Cardiac fibroblast (primary cell): ENCODE data around the gene SLC5A1.

Experiments
- DNase-seq, 2 donors: peaks; one replicate each; pipeline versions ENCODE4 v3.0.0 to v3.0.0-alpha.2; 2010; ENCODE audit warnings: low read depth in 2 of 2
- H3K4me3 ChIP-seq, 2 donors: replicated peaks in 1 of 2; 1 replicate in 1 of 2; 2 replicates in 1 of 2; pipeline ENCODE4 v1.5.1; 2011; ENCODE audit warnings: low read depth in 2 of 2, low read length in 2 of 2, mild to moderate bottlenecking in 2 of 2, moderate library complexity in 1 of 2
- CTCF ChIP-seq: IDR thresholded peaks from one replicate; pipeline ENCODE4 v1.5.1; 2011; ENCODE audit warnings: low read depth, mild to moderate bottlenecking, low read length, inconsistent platforms

Gene SLC5A1

DNA sequence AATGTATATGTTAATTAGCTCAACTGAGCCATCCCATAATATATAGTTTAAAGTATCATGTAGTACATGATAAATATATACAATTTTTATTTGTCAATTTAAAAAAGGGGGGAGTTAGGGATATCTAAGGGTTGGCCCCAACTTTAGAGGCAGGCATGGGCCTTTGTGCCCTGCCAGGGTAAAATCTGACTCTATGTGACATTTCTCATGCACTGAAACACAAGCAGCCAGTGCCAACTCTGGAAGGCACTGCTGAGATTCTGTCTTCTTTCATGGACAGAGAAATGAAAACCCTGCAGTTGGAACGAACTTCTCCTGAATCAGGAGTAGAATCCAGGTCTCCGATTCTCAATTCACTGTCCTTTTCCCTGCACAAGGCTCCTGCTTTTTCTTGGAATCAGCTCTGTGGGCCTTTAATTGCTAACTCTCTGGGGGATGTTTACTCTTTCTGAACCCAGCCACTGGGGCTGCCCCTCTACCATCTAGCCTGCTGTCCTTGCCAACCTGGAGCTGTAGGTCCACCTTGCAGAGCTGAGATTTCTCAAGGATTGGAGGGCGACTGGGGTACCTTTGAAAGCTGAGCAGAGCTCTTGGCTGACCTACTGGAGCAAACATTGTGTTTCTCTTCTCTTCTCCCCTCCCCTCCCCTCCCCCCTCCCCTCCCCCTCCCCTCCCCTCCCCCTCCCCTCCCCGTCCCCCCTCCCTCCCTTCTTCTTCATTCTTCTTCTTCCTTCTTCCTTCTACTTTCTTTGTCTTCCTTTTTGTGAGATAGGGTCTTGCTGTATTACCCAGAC is 26.7 kb downstream of the SLC5A1 start:
- no peak for DNase-seq
- TF ChIP-seq CTCF = no peak
- no peak overlapping the region for H3K4me3 ChIP-seq

GRCh38 chr22:32073262-32073661 is 30.2 kb downstream of the SLC5A1 start:
- no peak for DNase-seq
- no peak overlapping the region for H3K4me3 ChIP-seq
- TF ChIP-seq CTCF = no peak

DNA sequence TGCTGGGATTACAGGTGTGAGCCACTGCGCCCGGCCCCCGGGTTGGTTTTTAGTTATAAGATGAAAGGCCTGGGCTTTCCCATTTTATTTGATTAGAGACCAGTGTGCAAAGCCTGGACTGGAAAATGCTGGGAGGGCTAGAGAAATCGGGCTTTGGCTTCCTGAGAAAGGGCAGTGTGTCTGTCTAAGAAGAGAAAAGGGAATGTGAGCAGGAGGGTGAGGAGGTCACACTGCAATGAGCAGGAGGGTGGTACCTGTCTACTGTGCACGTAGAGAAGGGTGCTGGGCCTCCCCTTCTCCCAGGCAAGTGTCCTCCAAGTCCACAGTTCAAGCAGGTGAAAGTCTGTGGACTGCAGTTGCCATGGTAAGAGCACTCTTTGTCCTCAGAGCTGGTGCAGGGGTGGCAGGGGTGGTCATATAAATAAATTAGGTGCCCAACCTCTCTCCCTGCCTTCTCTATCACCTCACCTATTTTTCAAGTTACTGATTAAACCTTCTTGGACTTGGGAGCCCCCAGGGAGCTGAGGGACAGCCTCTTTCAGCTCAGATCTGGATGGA is 30.8 kb downstream of the SLC5A1 start:
- H3K4me3 ChIP-seq = no peak overlapping the region
- no peak for TF ChIP-seq CTCF
- DNase-seq = no peak

GRCh38 chr22:32075997-32076760 is 33.1 kb downstream of the SLC5A1 start:
- DNase-seq = no peak
- no peak for TF ChIP-seq CTCF
- H3K4me3 ChIP-seq = no peak overlapping the region

GRCh38 chr22:32076761-32077084 is 33.7 kb downstream of the SLC5A1 start:
- DNase-seq = peak in 1 of 2 donors; percentile 2
- H3K4me3 ChIP-seq = no peak overlapping the region
- TF ChIP-seq CTCF = no peak

DNA sequence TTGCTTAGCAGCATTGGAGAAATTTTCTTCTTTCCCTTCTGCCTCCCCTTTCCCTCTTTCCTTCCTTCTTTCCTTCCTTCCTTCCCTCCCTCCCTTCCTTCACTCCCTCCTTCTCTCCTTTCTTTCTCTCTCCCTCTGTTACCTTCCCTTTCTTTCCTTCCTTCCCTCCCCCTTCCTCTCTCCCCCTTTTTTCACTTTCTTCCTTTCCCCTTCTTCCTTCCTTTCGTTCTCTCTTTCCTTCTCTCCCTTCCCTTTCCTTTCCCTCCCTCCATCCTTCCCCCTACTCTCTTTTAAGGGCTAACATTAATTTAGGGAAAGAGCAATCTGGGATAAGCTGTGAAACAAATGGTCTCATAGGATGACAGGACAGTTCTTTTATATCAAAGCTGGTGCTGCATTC is 34.1 kb downstream of the SLC5A1 start:
- TF ChIP-seq CTCF = no peak
- no peak overlapping the region for H3K4me3 ChIP-seq
- DNase-seq = no peak
